Left renal pelvis (tissue), 4 donors: ENCODE measurements around the gene NHSL1. TPM values are rescaled to one million over a fixed set of nuclear protein-coding genes. Genes with fewer than 3 reads are reported as not detected.

ENCODE experiments used
- DNase-seq, 4 donors: peaks; one replicate each; pipeline ENCODE4 v3.0.0-alpha.2; 2013; ENCODE audit warnings: low read depth in 4 of 4, low spot score in 3 of 4
- polyA plus RNA-seq, 4 donors: library from polyadenylated mRNA; unstranded; fragments of 120-200 nt; gene quantifications; one replicate each; pipeline ENCODE4 v1.2.1, GENCODE V29; 2013; ENCODE audit not compliant: insufficient read length in 4 of 4

The NHSL1 gene
- polyA plus RNA-seq, 4 donors: 8.3 to 15.6 (median 12.2) TPM

GRCh38 chr6:138378463-138378862 lies 120.8 kb downstream of the NHSL1 start:
- DNase-seq: no peak

- no peak for DNase-seq
Observed at GRCh38 chr6:138377844-138378243, 121.5 kb downstream of the NHSL1 start, which contains the start of gene SMIM28. SMIM28 (plus strand) TSS chr6:138377905; CDS start chr6:138378073, 168 bp downstream.

DNA sequence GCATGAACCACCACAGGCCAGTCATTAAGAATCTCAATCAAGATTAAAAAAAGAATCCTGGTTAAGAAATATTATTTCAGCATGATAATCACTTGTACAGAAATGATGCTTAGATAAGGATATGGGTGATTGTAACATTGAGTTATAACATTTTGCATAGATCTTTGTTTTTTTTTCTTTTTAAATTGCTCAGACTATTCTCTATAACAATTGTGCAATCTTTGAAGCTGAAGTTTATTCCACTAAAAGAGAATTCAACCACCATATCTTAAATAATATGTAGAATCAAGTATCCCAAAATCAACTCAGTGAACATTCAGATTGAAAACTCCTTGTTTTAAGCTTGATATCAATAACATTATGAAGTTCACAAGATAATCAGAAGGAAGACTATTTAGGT lies 122.3 kb downstream of the NHSL1 start:
- no peak for DNase-seq

GRCh38 chr6:138374815-138375214 lies 124.5 kb downstream of the NHSL1 start:
- no peak for DNase-seq

GRCh38 chr6:138374230-138374629 lies 125.1 kb downstream of the NHSL1 start:
- DNase-seq: no peak

GRCh38 chr6:138372711-138373463 lies 126.4 kb downstream of the NHSL1 start:
- DNase-seq: no peak

Other genes with a start within 250 kb of the NHSL1 start
- not detected for gene SMIM28, start 121.6 kb downstream of the NHSL1 start, polyA plus RNA-seq
- 10 to 100 TPM; 31.5 to 65.1 (median 60.6) TPM for gene HEBP2, start 95.3 kb downstream of the NHSL1 start, polyA plus RNA-seq